Heart right ventricle (tissue), 16 donors: ENCODE measurements around the gene MAPK8IP3. TPM values are rescaled to one million over a fixed set of nuclear protein-coding genes. Genes with fewer than 3 reads are reported as not detected.

Source experiments
- ATAC-seq, 8 donors: fragments of 200-7000 bp; cut with Tn5 transposase; one replicate each; pipeline ENCODE4 v1.9.1; 2020; ENCODE audit warnings: mild to moderate bottlenecking in 8 of 8, moderate library complexity in 8 of 8, moderate number of reproducible peaks in 1 of 8
- DNase-seq, 2 donors: peaks; one replicate each; pipeline ENCODE4 v3.0.0-alpha.2; 2020
- H3K27ac ChIP-seq, 10 donors: fragments of 200-600 bp; sonication (generic) in 2 of 10; one replicate each; pipeline versions ENCODE4 v1.5.0 to v1.8.0; 2020 to 2022; ENCODE audit warnings: mild to moderate bottlenecking in 3 of 10
- H3K27me3 ChIP-seq, 7 donors: fragments of 200-600 bp; one replicate each; pipeline ENCODE4 v1.8.0; 2021 to 2022; ENCODE audit warnings: mild to moderate bottlenecking in 2 of 7
- H3K36me3 ChIP-seq, 9 donors: fragments of 200-600 bp; sonication (generic) in 1 of 9; one replicate each; pipeline versions ENCODE4 v1.5.0 to v1.8.0; 2020 to 2022; ENCODE audit warnings: mild to moderate bottlenecking in 2 of 9
- H3K4me1 ChIP-seq, 9 donors: fragments of 200-600 bp; sonication (generic) in 1 of 9; one replicate each; pipeline versions ENCODE4 v1.5.0 to v1.8.0; 2020 to 2022; ENCODE audit warnings: mild to moderate bottlenecking in 4 of 9
- H3K4me3 ChIP-seq, 10 donors: fragments of 200-600 bp; sonication (generic) in 2 of 10; one replicate each; pipeline versions ENCODE4 v1.5.0 to v1.8.0; 2020 to 2022; ENCODE audit warnings: mild to moderate bottlenecking in 7 of 10, moderate library complexity in 2 of 10
- H3K9me3 ChIP-seq, 11 donors: fragments of 200-600 bp in 10 of 11; sonication (generic) in 2 of 11; one replicate each; pipeline versions ENCODE4 v1.5.0 to v1.8.0; 2013 to 2022; ENCODE audit warnings: mild to moderate bottlenecking in 2 of 11, control low read depth in 1 of 11, moderate library complexity in 1 of 11
- WGBS, 2 donors: extraction: QIAGEN DNeasy Blood & Tissue Kit; methylation state at CpG; one replicate each; pipeline ENCODE4 v1.1.7; 2013; ENCODE audit warnings: inconsistent platforms in 1 of 2; 5-methylcytosine and 5-hydroxymethylcytosine counted together
- intact Hi-C, 10 donors: fragments of 100-400 bp; cut with DNase I; formaldehyde crosslinking; loops; one replicate each; pipeline versions ENCODE4 v1.11.1 to v1.14.2; 2022
- polyA plus RNA-seq, 2 donors: library from polyadenylated mRNA; stranded (reverse); fragments of 200-250 nt; gene quantifications; one replicate each; pipeline ENCODE4 v1.2.3, GENCODE V29; 2013
- total RNA-seq, 10 donors: library from RNA; stranded (reverse); fragmentation: NEBNext Ultra II Directional in 3 of 10; extraction: Animal tissue kit (Norgen Biotek cat#: 25700) in 3 of 10; gene quantifications; one replicate each; pipeline versions ENCODE4 v1.2.1 to v1.2.4, GENCODE V29; 2021 to 2023
- TF ChIP-seq, protein P1 (sequence below), 9 donors: fragments of 200-600 bp; sonication (generic) in 2 of 9; IDR thresholded peaks; one replicate each; pipeline versions ENCODE4 v1.5.0 to v1.8.0; 2021 to 2022; ENCODE audit warnings: antibody characterized with exemption in 9 of 9, mild to moderate bottlenecking in 5 of 9, moderate library complexity in 1 of 9
- donor health status: Arrhythmogenic right ventricular cardiomyopathy.
- donor health status: ischemic (EF 13 %, LVEDD 7.1; RV severe dilation, severe dysfunction).
- donor health status: healthy with polysubstance abuse.
- donor health status: DM: no; HTN: yes; CAD: no.
- donor health status: DM: no; HTN: no; CAD: no.
- donor health status: ischemic (EF 25% LVEDD 6.9; RV normal size, moderate dysfunction).
- donor health status: ischemic (EF 25% LVEDD 5.7; RV mildly dilated, moderate dysfunction).
- donor health status: healthy.
- donor health status: DM: yes; HTN: yes; CAD: no.
- donor health status: Ischemic cardiomyopathy.
- donor health status: ischemic (EF 35%, LVEDD 5.7; RV mildly dilated, moderate dysfunction).
- donor health status: nonischemic (EF 11% LVEDD 7.7; RV severe dilation, severe dysfunction).
- donor health status: DM: yes; HTN: yes; CAD: no.
- donor health status: PGD.
- donor health status: ischemic (EF 29% LVEDD 5.4; RV normal size, mild dysfunction).
- donor health status: nonischemic (EF 23%, LVEDD 6.1; RV moderate dilation, normal function).

The MAPK8IP3 gene
- total and polyA plus RNA-seq, 12 donors: 31.2 to 126 (median 71.7) TPM

DNA sequence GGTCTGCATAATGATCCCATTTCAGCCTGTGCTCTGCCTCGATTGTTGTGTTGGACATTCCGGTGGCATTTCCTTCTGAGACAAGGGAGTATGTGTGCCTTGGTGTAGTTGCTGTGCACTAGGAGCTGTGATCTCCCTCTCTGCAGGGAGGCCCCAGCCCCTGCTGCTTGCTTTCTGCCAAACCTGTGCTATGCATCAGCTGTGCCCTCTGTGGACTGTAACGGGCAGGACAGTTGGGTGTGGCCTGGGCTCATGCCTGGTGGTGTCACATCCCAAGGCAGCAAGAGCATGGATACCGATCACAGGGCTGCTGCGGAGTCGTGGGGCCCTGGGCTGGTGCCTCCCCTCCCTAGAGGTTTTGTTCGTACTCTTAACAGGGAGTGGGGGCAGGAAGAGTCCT, 31.7 kb upstream of the MAPK8IP3 start:
- intact Hi-C loops: no loop called here
- 81 to 83% methylated on average over 7 of the region's 7 CpGs for WGBS, 2 donors
- no peak for ATAC-seq

DNA sequence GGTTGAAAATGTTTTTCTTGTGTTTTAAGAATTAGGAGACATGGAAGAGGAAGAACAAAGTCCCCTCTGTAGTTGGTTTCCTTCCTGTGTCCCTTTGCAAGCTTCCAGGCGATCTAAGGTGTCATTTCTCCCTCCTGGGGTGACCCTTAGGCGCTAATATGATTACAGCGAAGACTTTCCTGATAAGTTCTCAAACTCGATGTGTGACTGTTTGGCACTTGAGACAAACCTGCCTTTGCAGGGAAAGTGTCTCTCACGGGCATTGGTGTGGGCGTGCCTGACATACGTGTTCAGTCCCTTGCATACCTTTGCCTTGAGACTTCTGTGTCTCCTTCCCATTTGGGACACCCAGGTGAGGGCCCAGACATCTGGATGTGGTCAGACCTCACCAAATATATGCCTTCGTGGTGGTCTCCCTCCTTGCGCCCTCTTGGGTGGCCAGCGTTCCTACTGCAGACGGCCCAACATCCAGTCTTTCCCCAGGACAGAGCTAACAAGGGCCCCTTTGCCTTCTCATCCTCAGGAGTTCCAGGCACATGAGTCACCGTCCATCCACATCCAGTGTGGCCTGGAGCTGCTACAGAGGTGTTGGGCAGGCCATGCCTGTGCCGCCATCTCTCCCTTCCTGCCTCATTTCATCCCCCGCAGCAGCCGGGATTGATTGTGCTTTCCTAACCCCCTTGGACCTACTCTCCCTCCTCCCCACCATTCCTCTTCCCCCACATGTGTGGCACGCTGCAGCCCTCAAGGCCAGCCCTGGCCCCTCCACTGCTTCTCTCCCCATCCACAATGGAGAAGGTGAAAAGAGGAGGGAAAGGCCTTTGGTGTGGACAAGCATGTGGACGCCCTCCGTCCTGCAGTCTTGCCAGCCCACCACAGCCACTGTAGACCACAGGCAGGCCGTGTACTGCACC, 31.0 kb upstream of the MAPK8IP3 start:
- intact Hi-C loops: no loop called here
- H3K27ac ChIP-seq: no peak overlapping the region
- ATAC-seq: no peak
- H3K4me3 ChIP-seq: no peak overlapping the region
- no peak for DNase-seq
- WGBS, 2 donors: 87 to 88% methylated on average over 19 of the region's 19 CpGs
- peaks cover 3 to 15% (median 6%) of the 10 kb centered on the region in 9 donors for H3K4me1 ChIP-seq
- TF ChIP-seq, protein P1, sequence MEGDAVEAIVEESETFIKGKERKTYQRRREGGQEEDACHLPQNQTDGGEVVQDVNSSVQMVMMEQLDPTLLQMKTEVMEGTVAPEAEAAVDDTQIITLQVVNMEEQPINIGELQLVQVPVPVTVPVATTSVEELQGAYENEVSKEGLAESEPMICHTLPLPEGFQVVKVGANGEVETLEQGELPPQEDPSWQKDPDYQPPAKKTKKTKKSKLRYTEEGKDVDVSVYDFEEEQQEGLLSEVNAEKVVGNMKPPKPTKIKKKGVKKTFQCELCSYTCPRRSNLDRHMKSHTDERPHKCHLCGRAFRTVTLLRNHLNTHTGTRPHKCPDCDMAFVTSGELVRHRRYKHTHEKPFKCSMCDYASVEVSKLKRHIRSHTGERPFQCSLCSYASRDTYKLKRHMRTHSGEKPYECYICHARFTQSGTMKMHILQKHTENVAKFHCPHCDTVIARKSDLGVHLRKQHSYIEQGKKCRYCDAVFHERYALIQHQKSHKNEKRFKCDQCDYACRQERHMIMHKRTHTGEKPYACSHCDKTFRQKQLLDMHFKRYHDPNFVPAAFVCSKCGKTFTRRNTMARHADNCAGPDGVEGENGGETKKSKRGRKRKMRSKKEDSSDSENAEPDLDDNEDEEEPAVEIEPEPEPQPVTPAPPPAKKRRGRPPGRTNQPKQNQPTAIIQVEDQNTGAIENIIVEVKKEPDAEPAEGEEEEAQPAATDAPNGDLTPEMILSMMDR (IDR thresholded peaks at IDR 0.05): no peak
- peaks cover 0 to 63% (median 44%) of the 10 kb centered on the region in 9 donors for H3K36me3 ChIP-seq
- H3K27me3 ChIP-seq: no peaks in the 10 kb centered on the region
- H3K9me3 ChIP-seq: no peaks in the 10 kb centered on the region

More for the DNA sequence above, 31.7 kb upstream of the MAPK8IP3 start:
- H3K4me1 ChIP-seq: peaks cover 3 to 14% (median 6%) of the 10 kb centered on the region in 9 donors
- peaks cover 0 to 70% (median 50%) of the 10 kb centered on the region in 9 donors for H3K36me3 ChIP-seq
- no peak overlapping the region for H3K27ac ChIP-seq
- TF ChIP-seq, protein P1 (IDR thresholded peaks at IDR 0.05): no peak
- H3K4me3 ChIP-seq: no peak overlapping the region
- H3K9me3 ChIP-seq: no peaks in the 10 kb centered on the region
- no peak for DNase-seq
- H3K27me3 ChIP-seq: no peaks in the 10 kb centered on the region

DNA sequence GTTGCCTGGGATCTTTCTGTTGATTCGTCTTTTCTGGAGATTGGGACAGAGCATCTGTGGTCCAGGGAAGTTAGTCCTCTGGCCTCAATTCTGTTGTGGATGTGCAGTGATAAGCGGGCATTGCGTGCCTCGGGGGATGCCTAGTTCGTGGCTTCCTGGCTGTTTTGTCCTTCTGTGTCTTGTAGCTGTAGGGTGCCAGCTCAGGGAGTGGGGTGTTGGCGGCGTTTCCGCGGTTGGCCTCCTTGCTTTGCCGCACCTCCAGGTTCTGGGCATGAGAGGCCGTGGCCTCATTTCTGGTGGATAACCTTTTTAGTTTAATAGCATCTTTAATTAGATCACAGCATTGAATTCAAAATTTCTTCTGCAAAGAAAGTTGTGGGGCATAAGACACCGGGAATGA, 29.3 kb upstream of the MAPK8IP3 start:
- no peak overlapping the region for H3K4me3 ChIP-seq
- ATAC-seq: no peak
- H3K36me3 ChIP-seq: peaks cover 0 to 46% (median 28%) of the 10 kb centered on the region in 9 donors
- DNase-seq: no peak
- 92 to 94% methylated on average over 12 of the region's 12 CpGs for WGBS, 2 donors
- no peaks in the 10 kb centered on the region for H3K9me3 ChIP-seq
- TF ChIP-seq, protein P1 (IDR thresholded peaks at IDR 0.05): no peak
- no peaks in the 10 kb centered on the region for H3K27me3 ChIP-seq
- intact Hi-C loops: no loop called here
- peaks cover 3 to 15% (median 6%) of the 10 kb centered on the region in 9 donors for H3K4me1 ChIP-seq
- no peak overlapping the region for H3K27ac ChIP-seq

DNA sequence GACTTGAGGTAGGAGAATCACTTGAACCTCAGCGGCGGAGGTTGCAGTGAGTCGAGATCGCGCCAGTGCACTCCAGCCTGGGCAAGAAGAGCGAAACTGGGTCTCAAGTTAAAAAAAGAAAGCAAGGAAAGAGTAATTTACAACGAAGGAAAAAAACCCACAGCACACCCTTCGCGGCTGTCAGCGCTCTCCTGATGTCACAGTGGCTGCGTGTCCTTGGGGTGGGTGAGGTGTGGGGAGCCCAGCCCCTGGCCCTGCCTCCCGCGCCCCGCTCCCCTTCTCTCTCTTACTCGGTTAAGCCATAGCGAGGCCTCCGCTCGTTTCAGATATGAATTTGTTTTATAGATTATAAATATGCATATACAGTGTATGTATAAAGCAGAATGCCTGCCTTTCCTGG, 28.7 kb upstream of the MAPK8IP3 start:
- no peak for DNase-seq
- H3K36me3 ChIP-seq: peaks cover 0 to 39% (median 22%) of the 10 kb centered on the region in 9 donors
- H3K27me3 ChIP-seq: no peaks in the 10 kb centered on the region
- H3K4me3 ChIP-seq: peak overlapping the region in 7 of 10 donors; percentile 64 to 85 (median 81)
- no peak for ATAC-seq
- H3K27ac ChIP-seq: peak overlapping the region in 4 of 10 donors; percentile 25 to 78 (median 54)
- peaks cover 3 to 15% (median 6%) of the 10 kb centered on the region in 9 donors for H3K4me1 ChIP-seq
- WGBS, 2 donors: 90% methylated on average over 18 of the region's 18 CpGs
- no peaks in the 10 kb centered on the region for H3K9me3 ChIP-seq
- TF ChIP-seq, protein P1 (IDR thresholded peaks at IDR 0.05): no peak
- intact Hi-C loops: no loop called here
